ENCODE data around the gene SLC38A3.

GRCh38 chr3:50236484-50237132 is 31.5 kb downstream of the SLC38A3 start:
- TF ChIP-seq CTCF (IDR thresholded peaks at IDR 0.05) (no peak), POLR2A (IDR thresholded peaks at IDR 0.05) (no peak)

Measured in Peyer's patch (tissue), 4 donors.